ENCODE measurements around the gene USP7. TPM values are rescaled to one million over a fixed set of nuclear protein-coding genes. Genes with fewer than 3 reads are reported as not detected.

Gene USP7
- total RNA-seq, 1 experiment from 2014 or later: 64.7 TPM

- no peak for DNase-seq (ENCODE audit: low spot score)
Observed at GRCh38 chr16:8952281-8952751, 11.4 kb downstream of the USP7 start.

GRCh38 chr16:8951447-8952280, 12.0 kb downstream of the USP7 start:
- no peak for DNase-seq (ENCODE audit: low spot score)

GRCh38 chr16:8950580-8951077, 13.1 kb downstream of the USP7 start:
- no peak for DNase-seq (ENCODE audit: low spot score)

- no peak for DNase-seq (ENCODE audit: low spot score)
Observed at GRCh38 chr16:8949536-8950418, 13.9 kb downstream of the USP7 start.

- DNase-seq (ENCODE audit: low spot score): no peak
Observed at GRCh38 chr16:8948831-8949230, 14.9 kb downstream of the USP7 start.

- DNase-seq (ENCODE audit: low spot score): no peak
Observed at GRCh38 chr16:8948069-8948593, 15.6 kb downstream of the USP7 start.

- DNase-seq (ENCODE audit: low spot score): no peak
Observed at GRCh38 chr16:8946544-8946943, 17.2 kb downstream of the USP7 start.

- DNase-seq (ENCODE audit: low spot score): no peak
Observed at GRCh38 chr16:8945626-8946296, 17.9 kb downstream of the USP7 start.

- no peak for DNase-seq (ENCODE audit: low spot score)
Observed at GRCh38 chr16:8943966-8944759, 19.5 kb downstream of the USP7 start.

GRCh38 chr16:8943001-8943763, 20.5 kb downstream of the USP7 start:
- DNase-seq (ENCODE audit: low spot score): no peak

- DNase-seq (ENCODE audit: low spot score): no peak
Observed at GRCh38 chr16:8941718-8942344, 21.9 kb downstream of the USP7 start.

GRCh38 chr16:8937803-8938202, 25.9 kb downstream of the USP7 start:
- no peak for DNase-seq (ENCODE audit: low spot score)

GRCh38 chr16:8936421-8936820, 27.3 kb downstream of the USP7 start:
- peak; percentile 51 for DNase-seq (ENCODE audit: low spot score)

GRCh38 chr16:8935989-8936388, 27.7 kb downstream of the USP7 start:
- DNase-seq (ENCODE audit: low spot score): no peak

- no peak for DNase-seq (ENCODE audit: low spot score)
Observed at GRCh38 chr16:8934601-8935000, 29.1 kb downstream of the USP7 start.

- DNase-seq (ENCODE audit: low spot score): peak; percentile 30
Observed at GRCh38 chr16:8931859-8932258, 31.8 kb downstream of the USP7 start.

- no peak for DNase-seq (ENCODE audit: low spot score)
Observed at GRCh38 chr16:8929086-8929748, 34.5 kb downstream of the USP7 start.

GRCh38 chr16:8928467-8928957, 35.2 kb downstream of the USP7 start:
- DNase-seq (ENCODE audit: low spot score): no peak

GRCh38 chr16:8926827-8927226, 36.9 kb downstream of the USP7 start:
- DNase-seq (ENCODE audit: low spot score): no peak
